GM23338 (cell line): ENCODE results near the gene RFFL. TPM values are rescaled to one million over a fixed set of nuclear protein-coding genes. Genes with fewer than 3 reads are reported as not detected.

Experiments
- ATAC-seq: fragments of 200-7000 bp; cut with Tn5 transposase; 3 replicates; pipeline ENCODE4 v1.9.1; 2020
- DNase-seq: peaks from one replicate; pipeline ENCODE4 v3.0.0-alpha.2; 2015; ENCODE audit warnings: low spot score
- H2AFZ ChIP-seq: fragments of 200-600 bp; sonication (generic); 2 replicates; pipeline ENCODE4 v1.8.0; 2016; ENCODE audit warnings: antibody characterized with exemption, mild to moderate bottlenecking, moderate library complexity
- H3F3A ChIP-seq: fragments of 200-600 bp; sonication (generic); replicated peaks from 2 replicates; pipeline ENCODE4 v1.8.0; 2017; ENCODE audit warnings: antibody characterized with exemption, mixed run types, low read depth
- H3K27ac ChIP-seq: fragments of 200-600 bp; sonication (generic); 2 replicates; pipeline ENCODE4 v1.6.1; 2016; ENCODE audit warnings: low read depth
- H3K27me3 ChIP-seq: fragments of 200-600 bp; sonication (generic); 2 replicates; pipeline ENCODE4 v1.8.0; 2016; ENCODE audit warnings: mild to moderate bottlenecking, mixed run types, moderate library complexity; ENCODE audit not compliant: insufficient read depth
- H3K36me3 ChIP-seq: fragments of 200-600 bp; sonication (generic); 2 replicates; pipeline ENCODE4 v1.8.0; 2016; ENCODE audit warnings: mild to moderate bottlenecking; ENCODE audit not compliant: insufficient read depth
- H3K4me1 ChIP-seq: fragments of 200-600 bp; sonication (generic); 2 replicates; pipeline ENCODE4 v1.8.0; 2016; ENCODE audit warnings: mild to moderate bottlenecking, moderate library complexity; ENCODE audit not compliant: insufficient read depth
- H3K4me2 ChIP-seq: fragments of 200-600 bp; sonication (generic); 2 replicates; pipeline ENCODE4 v1.7.1; 2017; ENCODE audit warnings: mixed run types
- H3K4me3 ChIP-seq: fragments of 200-600 bp; sonication (generic); 2 replicates; pipeline ENCODE4 v1.6.1; 2016; ENCODE audit warnings: mixed run types
- H3K79me2 ChIP-seq: fragments of 200-600 bp; sonication (generic); replicated peaks from 2 replicates; pipeline ENCODE4 v1.8.0; 2017; ENCODE audit warnings: mild to moderate bottlenecking; ENCODE audit not compliant: insufficient read depth
- H3K9me2 ChIP-seq: fragments of 200-600 bp; sonication (generic); 2 replicates; pipeline ENCODE4 v1.8.0; 2017; ENCODE audit not compliant: insufficient read depth
- H4K20me1 ChIP-seq: fragments of 200-600 bp; sonication (generic); replicated peaks from 2 replicates; pipeline ENCODE4 v1.8.0; 2017; ENCODE audit warnings: mild to moderate bottlenecking; ENCODE audit not compliant: insufficient read depth
- H3K27ac Mint-ChIP-seq: 2 replicates; pipeline ENCODE4 v1.8.0; 2020; ENCODE audit warnings: inconsistent platforms, mild to moderate bottlenecking, moderate library complexity, mixed read lengths
- H3K27me3 Mint-ChIP-seq: 3 replicates; pipeline ENCODE4 v1.8.0; 2022; ENCODE audit warnings: low read depth, mild to moderate bottlenecking, moderate library complexity, mixed read lengths, inconsistent platforms; ENCODE audit not compliant: insufficient read depth, poor library complexity
- H3K36me3 Mint-ChIP-seq: 3 replicates; pipeline ENCODE4 v1.8.0; 2021; ENCODE audit warnings: low read depth, mild to moderate bottlenecking, inconsistent platforms, moderate library complexity, mixed read lengths
- H3K4me1 Mint-ChIP-seq: 3 replicates; pipeline ENCODE4 v1.8.0; 2020; ENCODE audit warnings: mild to moderate bottlenecking, inconsistent platforms, mixed read lengths
- H3K4me3 Mint-ChIP-seq: 3 replicates; pipeline ENCODE4 v1.8.0; 2021; ENCODE audit warnings: moderate library complexity, mild to moderate bottlenecking, inconsistent platforms, mixed read lengths
- H3K9me3 Mint-ChIP-seq: 3 replicates; pipeline ENCODE4 v1.8.0; 2020; ENCODE audit warnings: moderate library complexity, mild to moderate bottlenecking, inconsistent platforms, mixed read lengths
- CREB1 ChIP-seq: fragments of 250-450 bp; sonication (Bioruptor Pico); IDR thresholded peaks from 2 replicates; pipeline ENCODE4 v1.5.0; 2020; ENCODE audit warnings: low read depth, mild to moderate bottlenecking, moderate library complexity
- EZH2 ChIP-seq: fragments of 200-600 bp; sonication (generic); IDR thresholded peaks from one replicate; pipeline ENCODE4 v1.8.0; 2017; ENCODE audit warnings: antibody characterized with exemption, mild to moderate bottlenecking, low read depth; ENCODE audit not compliant: unreplicated experiment
- EZH2phosphoT487 ChIP-seq: fragments of 200-600 bp; sonication (generic); IDR thresholded peaks from one replicate; pipeline ENCODE4 v1.8.1; 2018; ENCODE audit warnings: antibody characterized with exemption; ENCODE audit not compliant: unreplicated experiment
- JUNB ChIP-seq: IDR thresholded peaks from one replicate; pipeline ENCODE4 v1.6.1; 2016; ENCODE audit warnings: antibody characterized with exemption; ENCODE audit not compliant: unreplicated experiment
- POLR2AphosphoS5 ChIP-seq: IDR thresholded peaks from 2 replicates; pipeline ENCODE4 v1.6.1; 2016; ENCODE audit warnings: antibody characterized with exemption, low read depth
- STAT1 ChIP-seq: IDR thresholded peaks from one replicate; pipeline ENCODE4 v1.6.1; 2016; ENCODE audit warnings: antibody characterized with exemption; ENCODE audit not compliant: unreplicated experiment
- ZNF114 ChIP-seq: fragments of 250-450 bp; sonication (Bioruptor Pico); IDR thresholded peaks from 2 replicates; pipeline ENCODE4 v1.5.0; 2020; ENCODE audit warnings: mild to moderate bottlenecking, moderate library complexity
- ZNF331 ChIP-seq: fragments of 250-450 bp; sonication (Bioruptor Pico); IDR thresholded peaks from 2 replicates; pipeline ENCODE4 v1.5.0; 2020; ENCODE audit warnings: low read depth, mild to moderate bottlenecking, moderate library complexity
- ZNF462 ChIP-seq: fragments of 250-450 bp; sonication (Bioruptor Pico); IDR thresholded peaks from 2 replicates; pipeline ENCODE4 v1.5.0; 2020; ENCODE audit warnings: mild to moderate bottlenecking, moderate library complexity
- polyA plus RNA-seq: library from polyadenylated mRNA; unstranded; fragments of >200 nt; fragmentation: Nextera tagmentation; extraction: Ambion mirVana; gene quantifications from 2 replicates; pipeline ENCODE4 v1.2.1, GENCODE V29; 2016
- total RNA-seq: library from RNA; depleted of rRNA; stranded (reverse); fragments of >200 nt; shearing (Covaris generic); gene quantifications from 2 replicates; pipeline ENCODE4 v1.2.3, GENCODE V29; 2014
- TF ChIP-seq, protein P1 (sequence below): IDR thresholded peaks from 2 replicates; pipeline ENCODE4 v1.6.1; 2016; ENCODE audit warnings: antibody characterized with exemption
- TF ChIP-seq, protein P2 (sequence below), 2 experiments: fragments of 200-600 bp in 1 of 2; sonication (generic) in 1 of 2; conservative IDR thresholded peaks; 2 replicates each; pipeline versions ENCODE4 v1.5.1 to v1.6.1; 2016 to 2017; ENCODE audit warnings: antibody characterized with exemption in 2 of 2, low read depth in 2 of 2, mild to moderate bottlenecking in 2 of 2, moderate library complexity in 1 of 2

Gene RFFL
- total and polyA plus RNA-seq, 2 experiments from 2014 or later: 4.1 to 22.2 TPM

DNA sequence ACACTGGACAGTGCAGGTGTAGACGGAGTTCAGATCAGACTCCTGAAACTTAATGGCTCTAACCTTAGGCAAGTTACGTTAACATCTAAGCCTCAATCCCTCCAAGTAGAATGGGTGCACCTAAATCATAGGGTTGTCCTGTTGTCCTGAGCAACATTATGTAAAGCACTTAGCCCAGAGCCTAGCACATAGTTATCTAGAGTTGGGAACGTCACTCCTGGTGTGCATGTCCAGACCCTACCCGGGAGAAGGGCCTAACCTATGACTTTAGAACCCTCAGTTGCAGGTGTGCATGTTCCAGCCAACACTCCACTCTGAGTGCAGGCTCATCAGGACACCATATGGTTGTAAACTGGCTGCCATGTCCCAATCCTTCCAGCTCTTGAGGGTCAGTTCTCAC lies 57.2 kb downstream of the RFFL start:
- H3K4me3 ChIP-seq: no peak overlapping the region

DNA sequence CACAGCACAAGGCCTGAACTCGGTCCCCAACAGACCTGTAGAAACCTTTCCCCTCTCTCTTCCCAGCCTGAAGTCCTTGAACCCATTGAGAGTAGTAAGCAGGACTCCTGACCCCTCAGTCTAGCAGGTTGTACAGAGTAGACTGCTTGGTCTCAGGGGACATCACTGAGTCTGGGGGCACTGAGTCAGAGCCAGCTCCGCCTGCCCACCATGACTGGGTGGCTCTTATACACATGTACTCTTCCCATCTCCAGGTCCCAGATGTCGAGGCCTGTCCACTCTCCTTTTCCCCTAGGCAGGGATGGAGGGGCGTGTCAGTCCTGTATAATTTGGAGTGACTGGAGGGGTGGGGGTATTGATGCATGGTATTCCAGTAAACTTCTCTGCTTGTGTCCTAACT lies 59.7 kb downstream of the RFFL start:
- Histone ChIP-seq H2AFZ (no peak overlapping the region), H3K9me2 (no peaks in the 10 kb centered on the region), H3K4me1 (no peaks in the 10 kb centered on the region), H3K27ac (no peak overlapping the region), H3K79me2 (no peaks in the 10 kb centered on the region), H3K36me3 (peaks cover 34% of the 10 kb centered on the region), H4K20me1 (no peaks in the 10 kb centered on the region; the same call in 1 of the 2 replicates), H3K4me3 (no peak overlapping the region), H3K27me3 (no peaks in the 10 kb centered on the region), H3K4me2 (no peak overlapping the region), H3F3A (no peaks in the 10 kb centered on the region)
- no peaks in the 10 kb centered on the region for H3K9me3 Mint-ChIP-seq
- peaks cover 9% of the 10 kb centered on the region for H3K27me3 Mint-ChIP-seq
- no peaks in the 10 kb centered on the region; the same call in 2 of the 3 replicates for H3K4me1 Mint-ChIP-seq
- H3K4me3 Mint-ChIP-seq: no peak overlapping the region
- no peak overlapping the region; the same call in 1 of the 2 replicates for H3K27ac Mint-ChIP-seq
- H3K36me3 Mint-ChIP-seq: peaks cover 93% of the 10 kb centered on the region
- no peak for ATAC-seq
- no peak for DNase-seq
- TF ChIP-seq ZNF114: no peak
- no peak for TF ChIP-seq JUNB
- TF ChIP-seq EZH2phosphoT487: no peak
- TF ChIP-seq POLR2AphosphoS5: no peak
- TF ChIP-seq ZNF331 (CRISPR knock-in tag): no peak
- TF ChIP-seq, protein P1, sequence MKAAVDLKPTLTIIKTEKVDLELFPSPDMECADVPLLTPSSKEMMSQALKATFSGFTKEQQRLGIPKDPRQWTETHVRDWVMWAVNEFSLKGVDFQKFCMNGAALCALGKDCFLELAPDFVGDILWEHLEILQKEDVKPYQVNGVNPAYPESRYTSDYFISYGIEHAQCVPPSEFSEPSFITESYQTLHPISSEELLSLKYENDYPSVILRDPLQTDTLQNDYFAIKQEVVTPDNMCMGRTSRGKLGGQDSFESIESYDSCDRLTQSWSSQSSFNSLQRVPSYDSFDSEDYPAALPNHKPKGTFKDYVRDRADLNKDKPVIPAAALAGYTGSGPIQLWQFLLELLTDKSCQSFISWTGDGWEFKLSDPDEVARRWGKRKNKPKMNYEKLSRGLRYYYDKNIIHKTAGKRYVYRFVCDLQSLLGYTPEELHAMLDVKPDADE: no peak
- no peak for TF ChIP-seq STAT1
- no peak for TF ChIP-seq EZH2
- no peak for TF ChIP-seq ZNF462
- TF ChIP-seq, protein P2, sequence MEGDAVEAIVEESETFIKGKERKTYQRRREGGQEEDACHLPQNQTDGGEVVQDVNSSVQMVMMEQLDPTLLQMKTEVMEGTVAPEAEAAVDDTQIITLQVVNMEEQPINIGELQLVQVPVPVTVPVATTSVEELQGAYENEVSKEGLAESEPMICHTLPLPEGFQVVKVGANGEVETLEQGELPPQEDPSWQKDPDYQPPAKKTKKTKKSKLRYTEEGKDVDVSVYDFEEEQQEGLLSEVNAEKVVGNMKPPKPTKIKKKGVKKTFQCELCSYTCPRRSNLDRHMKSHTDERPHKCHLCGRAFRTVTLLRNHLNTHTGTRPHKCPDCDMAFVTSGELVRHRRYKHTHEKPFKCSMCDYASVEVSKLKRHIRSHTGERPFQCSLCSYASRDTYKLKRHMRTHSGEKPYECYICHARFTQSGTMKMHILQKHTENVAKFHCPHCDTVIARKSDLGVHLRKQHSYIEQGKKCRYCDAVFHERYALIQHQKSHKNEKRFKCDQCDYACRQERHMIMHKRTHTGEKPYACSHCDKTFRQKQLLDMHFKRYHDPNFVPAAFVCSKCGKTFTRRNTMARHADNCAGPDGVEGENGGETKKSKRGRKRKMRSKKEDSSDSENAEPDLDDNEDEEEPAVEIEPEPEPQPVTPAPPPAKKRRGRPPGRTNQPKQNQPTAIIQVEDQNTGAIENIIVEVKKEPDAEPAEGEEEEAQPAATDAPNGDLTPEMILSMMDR (conservative IDR thresholded peaks at IDR 0.05; ENCODE audit: low read depth in 2 of 2): no peak

More for the DNA sequence above, 57.2 kb downstream of the RFFL start:
- no peaks in the 10 kb centered on the region for H3K27me3 ChIP-seq
- no peaks in the 10 kb centered on the region for H3K9me3 Mint-ChIP-seq
- H3K27ac ChIP-seq: no peak overlapping the region
- no peak overlapping the region for H3K4me2 ChIP-seq
- no peak overlapping the region for H3K4me3 Mint-ChIP-seq
- H3K79me2 ChIP-seq: no peaks in the 10 kb centered on the region
- ATAC-seq (no peak), DNase-seq (no peak)
- peaks cover 9% of the 10 kb centered on the region for H3K27me3 Mint-ChIP-seq
- peaks cover 7% of the 10 kb centered on the region for H3K4me1 Mint-ChIP-seq
- no peaks in the 10 kb centered on the region for H3K9me2 ChIP-seq
- peaks cover 75% of the 10 kb centered on the region for H3K36me3 Mint-ChIP-seq
- H3K27ac Mint-ChIP-seq: no peak overlapping the region
- peaks cover 6% of the 10 kb centered on the region for H3K4me1 ChIP-seq
- no peak overlapping the region for H2AFZ ChIP-seq
- no peaks in the 10 kb centered on the region for H3F3A ChIP-seq
- H4K20me1 ChIP-seq: peaks cover 2% of the 10 kb centered on the region
- no peak for TF ChIP-seq JUNB
- TF ChIP-seq EZH2phosphoT487: no peak
- no peak for TF ChIP-seq ZNF114
- TF ChIP-seq CREB1 (CRISPR knock-in tag): no peak
- TF ChIP-seq, protein P1: no peak
- peaks cover 12% of the 10 kb centered on the region; the same call in 1 of the 2 replicates for H3K36me3 ChIP-seq
